HS-5 (cell line): ENCODE data around the gene C2orf66.

ENCODE experiments used
- DNase-seq: peaks from one replicate; pipeline ENCODE4 v3.0.0-alpha.2; 2012; ENCODE audit warnings: low read depth

Gene C2orf66

DNA sequence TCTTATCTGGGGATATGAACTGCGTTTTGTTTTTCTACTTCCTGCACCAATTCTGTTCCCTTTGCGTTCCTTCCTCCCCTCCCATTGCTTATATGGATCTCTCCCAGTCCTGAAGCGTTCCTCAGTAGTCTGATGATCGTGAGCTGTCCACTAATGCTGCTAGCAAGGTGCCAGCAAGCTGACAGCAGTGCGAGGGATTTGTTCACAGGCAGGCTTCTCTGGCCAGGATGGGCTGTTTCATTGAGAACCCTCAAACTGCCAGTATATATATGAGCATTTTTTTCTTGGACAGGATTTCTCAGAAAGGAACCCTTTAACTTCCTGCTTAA is 49.8 kb downstream of the C2orf66 start:
- DNase-seq, result no peak

DNA sequence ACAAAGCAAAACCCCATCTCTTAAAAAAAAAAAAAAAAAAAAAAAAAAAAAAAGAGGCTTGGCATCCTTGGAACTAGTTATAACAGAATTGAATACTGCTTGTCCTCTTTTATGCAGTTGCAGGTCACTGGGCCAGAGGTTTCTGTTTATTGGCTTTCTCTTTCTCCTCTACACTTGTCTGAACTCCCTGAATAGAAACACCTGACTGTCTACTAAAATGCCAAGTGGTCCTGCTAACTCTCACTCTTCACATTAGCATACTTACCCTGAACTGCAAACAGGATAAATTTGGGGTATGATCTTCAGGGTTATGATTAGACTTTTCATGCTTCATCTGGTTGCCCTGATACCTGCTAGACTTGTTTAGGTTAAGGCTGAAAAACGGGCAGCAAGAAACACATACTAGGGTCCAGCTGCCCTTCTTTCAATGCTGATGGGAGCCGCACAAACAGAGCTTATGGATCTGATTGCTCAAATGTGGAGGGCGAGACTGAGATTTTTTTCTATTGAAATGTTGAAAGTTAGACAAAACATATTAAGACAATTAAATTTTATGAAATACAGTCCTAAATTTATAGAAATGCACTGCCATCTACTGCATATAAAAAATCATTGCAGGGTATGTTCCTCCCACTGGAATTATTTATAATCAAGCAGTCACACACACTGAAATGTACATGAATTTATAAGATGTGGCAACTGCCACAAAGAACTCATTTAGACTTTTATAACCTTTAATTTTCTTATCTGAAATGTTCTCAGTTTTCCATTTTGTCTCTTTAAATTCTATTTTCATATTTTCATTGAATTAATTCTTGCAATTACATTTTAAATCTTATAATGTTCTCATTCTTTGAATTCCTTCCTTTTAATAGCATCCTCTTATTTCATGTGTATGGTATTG is 50.4 kb downstream of the C2orf66 start:
- DNase-seq, result peak; percentile 20
